ENCODE data around the gene TMEM271.

The TMEM271 gene

DNA sequence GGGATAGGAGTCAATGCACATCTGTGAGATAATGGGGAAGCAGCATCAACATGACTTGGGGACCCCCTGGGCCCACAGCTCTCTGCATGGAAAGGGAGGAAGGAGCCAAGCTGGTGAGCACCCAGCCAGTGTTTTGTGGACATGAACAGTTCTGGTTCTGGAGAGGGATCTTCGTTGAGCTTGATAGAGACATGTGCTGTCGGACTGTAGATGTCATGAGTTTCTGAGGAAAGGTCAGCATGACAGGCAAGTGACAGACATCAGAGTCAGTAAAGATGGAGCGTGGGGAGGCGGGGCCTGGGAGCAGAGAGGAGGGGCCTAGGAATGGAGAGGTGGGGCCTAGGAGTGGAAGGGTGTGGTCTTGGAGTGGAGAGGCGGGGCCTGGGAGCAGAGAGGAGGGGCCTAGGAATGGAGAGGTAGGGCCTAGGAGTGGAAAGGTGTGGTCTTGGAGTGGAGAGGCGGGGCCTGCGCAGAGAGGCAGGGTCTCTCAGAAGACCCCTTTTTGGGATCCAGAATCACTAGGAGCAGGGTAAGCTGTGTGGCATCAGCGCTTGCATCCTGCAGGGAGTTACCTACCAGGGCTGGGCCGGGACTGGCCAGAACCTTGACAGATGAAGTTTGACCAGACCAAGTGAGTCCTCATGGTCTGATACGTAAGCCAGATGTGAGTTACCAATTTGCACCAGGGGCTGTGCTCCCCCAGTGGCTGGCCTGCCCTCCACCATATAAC is 43.3 kb downstream of the TMEM271 start:
- FAIRE-seq: no peak

GRCh38 chr4:531721-532565 is 44.2 kb downstream of the TMEM271 start:
- no peak for FAIRE-seq

GRCh38 chr4:531076-531475 is 45.0 kb downstream of the TMEM271 start:
- FAIRE-seq: no peak

DNA sequence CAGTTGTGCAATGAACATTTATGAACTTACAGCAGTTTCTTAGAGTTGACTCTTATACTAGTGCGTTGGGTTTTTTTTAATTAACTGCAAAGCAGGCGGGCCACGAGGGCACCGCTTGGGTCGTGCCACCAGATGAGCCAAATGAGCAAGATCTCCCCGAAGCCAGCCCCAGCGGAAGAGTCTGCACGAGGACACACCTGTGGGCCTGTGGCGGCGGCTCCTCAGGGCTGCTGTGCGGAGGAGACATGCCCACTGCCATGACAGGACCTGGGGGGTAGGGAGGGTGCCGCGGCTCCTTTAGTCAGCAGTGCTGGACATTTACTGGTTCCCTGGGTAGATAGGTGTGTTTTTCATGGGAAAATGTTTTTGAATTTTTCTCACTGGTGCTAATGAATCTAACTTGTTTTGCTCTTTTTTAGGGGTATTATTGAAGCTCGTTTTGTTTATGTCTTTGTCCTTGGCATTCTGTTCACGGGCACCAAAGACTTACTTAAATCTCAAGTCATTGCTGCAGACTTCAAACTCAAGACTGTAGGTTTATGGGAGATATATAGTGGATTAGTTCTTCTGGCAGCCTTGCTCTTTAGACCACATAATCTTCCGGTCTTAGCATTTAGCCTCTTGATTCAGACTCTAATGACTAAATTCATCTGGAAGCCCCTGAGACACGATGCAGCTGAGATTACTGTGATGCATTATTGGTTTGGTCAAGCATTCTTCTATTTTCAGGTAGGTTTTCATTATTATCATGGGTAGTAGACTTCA is 45.9 kb downstream of the TMEM271 start:
- no peak for FAIRE-seq

GRCh38 chr4:529563-529962 is 46.5 kb downstream of the TMEM271 start:
- FAIRE-seq: no peak

DNA sequence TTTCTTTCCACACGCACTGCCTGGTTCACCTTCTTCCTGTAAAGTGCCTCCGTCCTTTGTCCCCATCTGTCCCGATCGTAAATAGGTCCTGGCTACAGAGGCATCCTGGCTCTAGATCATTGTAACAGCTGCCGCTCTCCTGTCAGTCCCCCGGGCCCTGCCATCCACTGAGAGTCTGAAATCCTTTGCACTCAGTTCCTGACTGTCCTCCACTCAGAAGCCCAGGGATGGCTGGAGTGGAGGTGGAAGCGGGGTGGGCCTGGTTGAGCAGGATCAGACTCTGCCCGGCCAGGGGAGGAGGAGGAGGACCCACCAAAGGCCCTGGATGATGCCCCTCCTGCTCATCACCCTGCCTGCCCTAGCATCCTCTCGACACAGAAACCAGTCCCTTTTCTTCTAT is 47.3 kb downstream of the TMEM271 start:
- FAIRE-seq: no peak

DNA sequence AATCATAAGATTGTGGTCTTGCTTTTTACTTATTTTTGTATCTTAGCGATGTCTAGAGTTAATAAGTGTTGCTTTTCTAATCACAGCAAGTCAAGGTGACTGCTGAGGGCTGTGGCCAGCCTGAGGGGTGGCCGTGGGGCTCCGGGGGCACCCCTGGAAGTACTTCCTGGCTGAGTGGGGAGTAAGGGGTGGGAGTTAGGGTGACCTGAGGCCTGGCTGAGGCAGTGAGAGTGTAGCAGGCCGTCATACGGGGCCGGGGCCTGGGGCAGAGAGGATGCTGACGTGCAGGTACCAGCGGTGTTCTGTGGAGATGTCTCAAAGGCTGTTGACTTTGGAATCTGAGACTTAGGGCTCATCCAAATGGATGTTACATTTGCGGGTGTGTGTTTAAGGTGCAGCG is 47.8 kb downstream of the TMEM271 start:
- no peak for FAIRE-seq

DNA sequence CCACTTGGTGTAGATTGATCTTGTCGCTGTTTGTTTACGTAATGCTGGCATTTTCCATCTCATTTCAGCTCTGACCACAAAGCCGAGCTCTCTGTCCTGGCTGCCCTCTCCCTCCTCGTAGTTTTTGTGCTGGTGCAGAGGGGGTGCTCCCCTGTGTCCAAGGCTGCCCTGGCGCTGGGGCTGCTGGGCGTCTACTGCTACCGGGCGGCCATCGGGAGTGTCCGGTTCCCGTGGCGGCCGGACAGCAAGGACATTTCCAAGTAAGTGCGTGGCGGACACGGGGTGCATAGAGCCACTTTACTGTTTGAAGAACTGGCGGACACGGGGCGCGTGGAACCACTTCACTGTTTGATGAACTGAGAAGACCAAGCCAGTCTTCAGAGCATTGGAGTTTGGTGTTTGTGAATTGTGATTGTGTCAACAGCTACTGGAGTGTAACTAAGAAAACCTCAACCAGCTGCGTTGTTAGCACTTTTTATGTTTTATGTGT is 49.1 kb downstream of the TMEM271 start:
- no peak for FAIRE-seq

- FAIRE-seq: no peak
Measured at GRCh38 chr4:526189-526909, 49.7 kb downstream of the TMEM271 start.

- no peak for FAIRE-seq
Measured at GRCh38 chr4:525660-526059, 50.4 kb downstream of the TMEM271 start.

- no peak for FAIRE-seq
Measured at GRCh38 chr4:524196-524595, 51.9 kb downstream of the TMEM271 start.
